H1 (cell line): ENCODE data around the gene C1orf115. TPM values are rescaled to one million over a fixed set of nuclear protein-coding genes. Genes with fewer than 3 reads are reported as not detected.

Experiments used
- FOSL1 ChIP-seq: IDR thresholded peaks from 2 replicates; pipeline ENCODE4 v1.6.1; 2011; ENCODE audit warnings: mild to moderate bottlenecking, low read depth, low read length, moderate library complexity; ENCODE audit not compliant: insufficient read depth
- KDM5A ChIP-seq: fragments of 200-600 bp; IDR thresholded peaks from 2 replicates; pipeline ENCODE4 v1.7.1; 2012; ENCODE audit warnings: mild to moderate bottlenecking, low read length, inconsistent platforms, mixed read lengths
- POLR2AphosphoS5 ChIP-seq: IDR thresholded peaks from 2 replicates; pipeline ENCODE4 v1.6.1; 2011; ENCODE audit warnings: low read depth, low read length
- POU5F1 ChIP-seq: IDR thresholded peaks from 2 replicates; pipeline ENCODE4 v1.6.1; 2011; ENCODE audit warnings: low read depth, mild to moderate bottlenecking, low read length, moderate library complexity
- SIN3A ChIP-seq, 2 experiments: IDR thresholded peaks in 1 of 2; conservative IDR thresholded peaks in 1 of 2; 2 replicates each; pipeline ENCODE4 v1.6.1; 2011 to 2012; ENCODE audit warnings: low read length in 2 of 2, improper control_type of control experiment in 1 of 2, low read depth in 1 of 2, mild to moderate bottlenecking in 1 of 2
- polyA plus RNA-seq, 7 experiments: library from polyadenylated mRNA; depleted of rRNA in 3 of 7; stranded (reverse) in 5 of 7; unstranded in 2 of 7; fragments of >200 nt in 5 of 7; fragments of 200-250 nt in 2 of 7; gene quantifications; 1 replicate in 5 of 7; 2 replicates in 1 of 7; 4 replicates in 1 of 7; pipeline versions ENCODE4 v1.2.1 to v1.2.3, GENCODE V29; 2011 to 2013; ENCODE audit warnings: missing spikeins in 2 of 7, mixed read lengths in 2 of 7
- total RNA-seq: library from RNA; stranded (reverse); fragmentation: NEBNext Ultra II Directional; extraction: Animal tissue kit (Norgen Biotek cat#: 25700); gene quantifications from 2 replicates; pipeline ENCODE4 v1.2.1, GENCODE V29; 2021

C1orf115 gene
- total and polyA plus RNA-seq, 2 of the 8 experiments (the other 6 are each of a cell fraction or from before 2014, with no cell fraction given), result 3.5 to 5.6 TPM

DNA sequence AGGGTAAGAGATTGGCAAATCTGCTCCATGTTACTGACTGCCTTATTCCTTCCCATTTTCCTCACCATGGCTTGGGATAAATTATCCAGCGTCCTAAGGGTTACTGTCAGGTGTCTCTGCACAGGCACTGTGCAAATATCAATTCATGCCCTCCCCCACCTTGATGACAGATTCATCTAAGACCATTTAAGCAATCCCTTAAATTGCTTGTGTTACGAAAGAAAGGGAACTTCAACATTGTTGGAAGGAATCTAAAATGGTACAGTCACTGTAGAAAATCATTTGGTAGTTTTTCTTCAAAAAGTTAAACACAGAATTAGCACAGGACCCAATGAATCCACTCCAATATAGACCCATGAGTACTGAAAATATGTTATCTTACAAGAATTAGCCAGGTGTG is 40.3 kb downstream of the C1orf115 start (continued):
- TF ChIP-seq KDM5A (no peak), POLR2AphosphoS5 (no peak), SIN3A (conservative IDR thresholded peaks at IDR 0.05 in 1 of 2, IDR thresholded peaks at IDR 0.05 in 1 of 2; ENCODE audit: low read depth in 1 of 2, low read length in 2 of 2) (no peak), FOSL1 (no peak), POU5F1 (no peak)
